GM21528 (cell line): ENCODE measurements around the gene CEACAM16.
"Not testable (repeated sequence)": the region's sequence is repeated elsewhere in the genome, so short reads cannot be mapped to it uniquely, and the experiment has no call there.

Source experiments
- ATAC-seq: cut with Tn5 transposase; IDR thresholded peaks from one replicate; pipeline ENCODE4 v1.9.1; 2021; ENCODE audit warnings: mild to moderate bottlenecking, moderate library complexity; ENCODE audit not compliant: unreplicated experiment, low FRiP score

The CEACAM16 gene

DNA sequence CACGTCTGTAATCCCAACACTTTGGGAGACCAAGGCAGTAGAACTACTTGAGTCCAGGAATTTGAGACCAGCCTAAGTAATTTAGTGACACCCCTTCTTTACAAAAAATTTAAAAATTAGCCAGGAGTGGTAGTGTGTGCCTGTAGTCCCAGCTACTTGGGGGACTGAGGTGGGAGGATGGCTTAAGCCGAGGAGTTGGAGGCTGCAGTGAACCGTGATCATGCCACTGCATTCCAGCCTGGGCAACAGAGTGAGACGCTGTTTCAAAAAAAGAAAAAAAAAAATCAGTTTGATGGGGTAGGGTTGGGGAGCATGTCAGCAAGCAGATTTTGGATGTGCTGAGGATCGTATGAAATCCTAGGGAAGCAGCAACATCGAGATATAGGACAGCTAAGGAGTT lies 23.4 kb upstream of the CEACAM16 start:
- ATAC-seq = no peak

DNA sequence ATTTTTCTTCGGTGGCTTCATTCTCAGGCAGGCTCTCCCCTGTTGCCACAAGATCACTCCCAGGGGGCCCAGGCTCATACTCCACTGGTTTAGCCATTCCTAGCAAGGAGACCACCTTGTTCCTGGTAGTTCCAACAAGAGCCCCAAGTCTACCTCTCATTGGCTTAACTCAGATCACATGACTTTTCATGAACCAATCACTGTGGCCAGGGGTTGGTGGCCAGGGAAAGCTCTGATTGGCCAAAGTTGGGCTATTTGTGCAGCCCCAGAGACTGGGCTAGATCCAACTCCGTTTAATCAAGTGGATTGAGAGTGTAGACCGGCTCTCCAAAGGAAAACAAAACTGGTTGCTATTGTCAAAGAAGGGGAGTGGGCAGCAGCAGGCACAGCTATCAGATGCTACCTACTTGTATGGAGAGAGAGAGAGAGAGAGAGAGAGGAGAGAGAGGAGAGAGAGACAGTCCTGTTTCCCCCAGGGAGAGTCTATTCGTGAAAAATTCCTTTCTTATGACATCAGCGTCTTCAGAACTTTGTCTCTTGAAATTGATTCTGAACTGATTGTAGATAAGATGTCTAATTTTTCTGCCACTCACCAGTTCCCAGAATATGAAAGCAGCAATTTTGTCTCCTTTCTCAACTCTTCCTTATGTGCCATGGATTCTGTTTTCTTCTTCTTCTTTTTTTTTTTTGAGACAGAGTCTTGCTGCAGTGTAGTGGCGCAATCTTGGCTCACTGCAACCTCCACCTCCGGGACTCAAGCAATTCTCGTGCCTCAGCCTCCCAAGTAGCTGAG lies 21.7 kb upstream of the CEACAM16 start:
- ATAC-seq = no peak

DNA sequence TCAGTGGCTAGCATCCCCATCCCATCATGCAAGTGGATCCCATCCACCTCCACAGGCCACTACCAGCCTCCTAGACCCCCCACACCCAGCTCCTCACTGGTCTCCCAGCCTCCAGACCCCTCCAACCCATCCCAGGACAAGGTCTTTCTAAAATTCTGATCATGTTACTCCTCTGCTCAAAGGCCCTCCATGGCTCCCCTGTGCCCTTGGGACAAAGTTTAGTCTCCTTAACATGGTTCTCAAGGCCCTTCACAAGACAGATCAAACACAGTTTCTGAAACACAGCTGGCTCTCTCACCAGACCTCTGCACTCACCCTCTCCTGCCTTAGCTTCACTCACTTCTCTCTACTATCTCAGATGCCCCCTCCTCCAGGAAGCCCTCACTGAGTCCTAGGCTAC lies 18.4 kb upstream of the CEACAM16 start:
- ATAC-seq = no peak

DNA sequence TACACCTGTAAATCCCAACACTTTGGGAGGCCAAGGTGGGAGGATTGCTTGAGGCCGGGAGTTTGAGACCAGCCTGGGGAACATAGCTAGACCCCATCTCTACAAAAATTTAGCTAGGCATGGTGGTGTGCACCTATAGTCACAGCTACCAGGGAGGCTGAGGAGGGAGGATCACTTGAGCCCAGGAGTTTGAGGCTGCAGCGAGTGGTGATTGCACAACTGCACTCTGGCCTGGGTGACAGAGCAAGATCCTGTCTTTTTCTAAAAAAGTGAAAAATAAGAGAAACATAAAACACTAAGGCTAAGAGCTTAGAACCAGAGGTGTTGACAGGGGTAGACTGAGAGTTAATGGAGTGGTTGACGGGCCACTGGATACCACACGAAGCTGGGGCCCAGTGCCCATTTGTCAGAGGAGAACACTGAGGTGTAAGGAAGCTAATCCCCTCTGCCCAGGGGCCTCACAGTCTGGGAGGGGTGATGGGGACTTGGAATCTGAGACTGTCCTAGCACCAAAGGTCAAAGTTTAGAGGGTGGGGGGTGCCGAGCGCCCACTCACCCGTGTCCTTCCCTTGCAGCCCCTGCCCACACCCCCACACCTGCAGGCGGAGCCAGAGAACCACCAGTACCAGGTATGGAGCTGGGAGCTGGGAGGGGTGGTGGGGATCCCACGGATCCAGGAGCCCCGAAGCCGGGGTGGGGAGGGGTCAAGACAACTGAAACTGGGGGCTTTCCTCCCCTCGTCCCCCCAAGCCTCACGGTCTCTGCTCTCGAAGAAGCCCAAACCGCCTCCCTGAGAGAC lies 16.8 kb upstream of the CEACAM16 start:
- no peak for ATAC-seq

DNA sequence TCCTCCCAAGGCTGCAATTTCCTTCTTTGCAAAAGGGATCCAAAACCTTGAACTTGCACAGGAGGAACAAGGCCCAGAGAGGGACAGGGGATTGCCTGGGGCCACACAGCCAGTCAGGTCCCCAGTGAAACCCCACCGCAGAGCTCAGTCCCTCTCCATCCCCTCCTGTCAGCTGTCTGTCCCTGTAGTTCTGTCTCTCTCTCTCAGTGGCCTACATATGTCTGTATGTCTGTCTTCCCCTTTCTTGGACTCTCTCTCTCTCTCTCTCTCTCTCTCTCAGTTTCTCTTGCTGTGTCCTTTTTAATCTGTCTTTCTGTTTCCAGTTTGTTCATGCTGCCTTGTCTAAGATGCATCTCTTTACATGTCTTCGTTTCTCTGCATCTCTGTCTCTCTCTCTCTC lies 16.1 kb upstream of the CEACAM16 start:
- no peak for ATAC-seq

DNA sequence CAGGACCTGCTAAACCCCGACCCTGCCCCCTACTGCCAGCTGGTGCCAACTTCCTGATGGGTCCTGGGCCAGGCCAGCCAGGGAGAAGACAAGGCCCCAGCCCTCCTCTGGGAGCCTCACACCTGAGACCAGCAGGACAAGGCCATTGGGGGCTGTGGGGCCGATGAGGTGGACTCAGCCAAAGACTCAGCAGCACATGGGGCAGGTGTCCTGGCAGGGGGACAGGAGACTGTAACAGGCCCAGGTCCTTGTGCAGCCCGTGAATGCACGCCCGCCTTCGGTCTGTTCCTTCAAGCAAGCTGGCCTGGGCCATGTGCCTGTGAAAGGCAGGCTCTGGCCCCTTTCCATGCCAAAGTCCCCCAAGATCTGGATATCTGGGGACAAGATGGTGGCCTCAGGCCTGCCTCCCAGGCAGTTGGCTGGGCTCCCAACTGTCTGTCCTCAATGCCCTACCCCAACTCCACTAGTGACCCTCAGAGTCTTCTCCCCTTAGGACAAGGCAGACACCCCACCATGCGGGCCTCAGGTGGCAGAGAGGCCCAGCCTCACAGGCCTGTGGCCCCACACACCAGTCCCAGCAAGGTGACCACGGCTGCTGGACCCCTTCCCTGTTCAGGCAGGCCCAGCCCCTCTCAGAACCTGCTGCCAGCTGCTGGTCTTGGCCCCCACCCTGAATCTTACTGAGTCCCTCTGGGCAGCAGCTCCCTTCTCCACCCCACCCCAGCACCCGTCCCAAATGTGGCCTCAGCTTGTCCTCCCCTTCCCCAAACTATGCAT lies 15.3 kb upstream of the CEACAM16 start:
- no peak for ATAC-seq

DNA sequence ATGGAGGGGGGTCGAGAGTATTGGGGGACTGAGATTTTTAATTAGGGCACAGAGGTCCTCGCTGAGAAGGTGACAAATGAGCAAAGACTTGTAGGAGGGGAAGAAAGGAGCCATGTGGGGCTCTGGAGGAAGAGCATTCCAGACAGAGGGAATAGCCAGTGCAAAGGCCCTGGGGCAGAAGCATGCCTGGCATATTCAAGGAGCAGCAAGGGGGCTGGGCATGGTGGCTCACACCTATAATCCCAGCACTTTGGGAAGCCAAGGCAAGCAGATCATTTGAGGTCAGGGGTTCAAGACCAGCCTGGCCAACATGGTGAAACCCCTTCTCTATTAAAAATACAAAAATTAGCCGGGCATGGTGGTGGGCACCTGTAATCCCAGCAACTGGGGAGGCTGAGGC lies 14.6 kb upstream of the CEACAM16 start:
- ATAC-seq = not testable (repeated sequence)

DNA sequence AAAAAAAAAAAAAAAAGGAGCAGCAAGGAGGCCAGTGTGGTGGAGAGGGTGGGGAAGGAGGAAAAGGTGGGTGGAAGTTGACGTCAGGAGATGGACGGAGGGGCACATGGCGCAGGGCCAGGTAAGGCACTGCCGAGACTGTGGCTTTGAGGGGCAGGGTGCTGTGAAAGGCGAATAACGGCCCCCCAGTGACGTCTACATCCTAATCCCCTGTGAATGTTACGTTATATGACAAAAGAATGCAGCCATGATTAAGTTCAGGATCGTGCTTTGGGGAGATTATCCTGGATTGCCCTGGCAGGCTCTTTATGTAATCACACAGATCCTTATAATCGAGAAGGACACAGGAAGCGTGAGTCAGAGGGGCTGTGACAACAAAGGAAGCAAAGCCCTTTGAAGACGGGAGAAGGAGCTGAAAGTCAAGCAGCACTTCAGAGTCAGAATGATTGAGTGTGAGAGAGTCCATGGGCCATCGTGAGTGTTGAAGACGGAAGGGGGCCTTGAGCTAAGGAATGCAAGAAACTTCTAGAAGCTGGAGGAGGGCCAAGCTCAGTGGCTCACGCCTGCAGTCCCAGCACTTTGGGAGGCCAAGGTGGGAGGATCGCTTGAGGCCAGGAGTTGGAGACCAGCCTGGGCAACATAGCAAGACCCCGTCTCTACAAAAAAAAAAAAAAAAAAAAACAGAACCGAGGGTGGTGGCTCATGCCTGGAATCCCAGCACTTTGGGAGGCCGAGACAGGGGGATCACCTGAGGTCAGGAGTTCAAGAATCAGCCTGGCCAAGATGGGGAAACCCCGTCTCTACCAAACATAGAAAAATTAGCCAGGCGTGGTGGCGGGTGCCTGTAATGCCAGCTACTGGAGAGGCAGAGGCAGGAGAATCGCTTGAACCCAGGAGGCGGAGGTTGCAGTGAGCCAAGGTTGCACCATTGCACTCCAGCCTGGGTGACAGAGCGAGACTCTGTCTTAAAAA lies 13.8 kb upstream of the CEACAM16 start:
- no peak for ATAC-seq

DNA sequence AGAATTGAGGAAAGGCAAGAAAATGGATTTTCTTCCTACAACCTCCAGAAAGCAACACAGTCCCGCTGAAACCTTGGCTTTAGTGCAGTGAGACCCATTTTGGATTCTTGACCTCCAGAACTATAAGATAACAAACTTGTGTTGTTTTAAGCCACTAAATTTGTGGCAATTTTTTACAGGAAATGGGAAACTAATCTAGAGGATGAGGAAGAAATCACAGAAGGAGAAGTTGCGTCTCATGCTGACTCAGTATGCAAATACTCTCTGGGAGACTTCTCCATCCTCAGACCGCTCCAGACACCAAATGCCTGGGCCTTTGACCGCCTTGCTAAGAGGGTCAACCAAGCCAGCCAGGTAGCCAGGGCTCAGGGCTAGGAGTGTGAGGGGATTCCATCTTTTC lies 13.1 kb upstream of the CEACAM16 start:
- ATAC-seq = no peak

DNA sequence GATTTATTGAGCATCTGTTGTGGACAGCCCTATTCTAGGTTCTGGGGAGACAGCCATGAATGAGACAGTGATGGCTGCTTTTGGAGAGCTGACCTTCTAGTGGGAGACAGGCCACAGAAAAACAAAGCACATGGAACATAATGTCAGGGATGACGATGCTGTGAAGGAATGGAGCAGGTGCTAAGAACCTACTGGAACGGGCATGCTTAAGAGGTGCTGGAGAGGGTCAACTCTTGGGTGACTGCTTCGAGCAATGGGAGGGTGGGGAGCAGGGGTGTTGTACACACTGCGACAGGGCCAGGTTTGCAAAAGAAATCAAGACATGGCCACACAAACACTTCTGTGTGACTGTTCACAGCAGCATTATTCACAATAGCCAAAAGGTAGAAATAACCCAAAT lies 12.1 kb upstream of the CEACAM16 start:
- ATAC-seq = no peak

DNA sequence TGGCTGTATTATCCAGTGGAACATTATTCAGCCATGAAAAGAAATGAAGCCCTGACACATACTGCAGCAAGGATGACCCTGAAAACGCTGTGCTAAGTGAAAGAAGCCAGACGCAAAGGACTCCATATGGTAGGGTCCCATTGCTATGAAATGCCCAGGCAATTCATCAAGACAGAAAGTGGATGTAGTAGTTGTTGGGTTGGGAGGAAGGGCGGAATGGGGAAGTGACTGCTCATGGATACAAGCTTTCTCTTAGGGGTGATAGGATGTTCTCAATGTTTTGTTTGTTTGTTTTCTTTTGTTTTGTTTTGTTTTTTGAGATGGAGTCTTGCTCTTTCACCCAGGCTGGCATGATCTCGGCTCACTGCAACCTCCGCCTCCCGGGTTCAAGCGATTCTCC lies 11.1 kb upstream of the CEACAM16 start:
- ATAC-seq = no peak

DNA sequence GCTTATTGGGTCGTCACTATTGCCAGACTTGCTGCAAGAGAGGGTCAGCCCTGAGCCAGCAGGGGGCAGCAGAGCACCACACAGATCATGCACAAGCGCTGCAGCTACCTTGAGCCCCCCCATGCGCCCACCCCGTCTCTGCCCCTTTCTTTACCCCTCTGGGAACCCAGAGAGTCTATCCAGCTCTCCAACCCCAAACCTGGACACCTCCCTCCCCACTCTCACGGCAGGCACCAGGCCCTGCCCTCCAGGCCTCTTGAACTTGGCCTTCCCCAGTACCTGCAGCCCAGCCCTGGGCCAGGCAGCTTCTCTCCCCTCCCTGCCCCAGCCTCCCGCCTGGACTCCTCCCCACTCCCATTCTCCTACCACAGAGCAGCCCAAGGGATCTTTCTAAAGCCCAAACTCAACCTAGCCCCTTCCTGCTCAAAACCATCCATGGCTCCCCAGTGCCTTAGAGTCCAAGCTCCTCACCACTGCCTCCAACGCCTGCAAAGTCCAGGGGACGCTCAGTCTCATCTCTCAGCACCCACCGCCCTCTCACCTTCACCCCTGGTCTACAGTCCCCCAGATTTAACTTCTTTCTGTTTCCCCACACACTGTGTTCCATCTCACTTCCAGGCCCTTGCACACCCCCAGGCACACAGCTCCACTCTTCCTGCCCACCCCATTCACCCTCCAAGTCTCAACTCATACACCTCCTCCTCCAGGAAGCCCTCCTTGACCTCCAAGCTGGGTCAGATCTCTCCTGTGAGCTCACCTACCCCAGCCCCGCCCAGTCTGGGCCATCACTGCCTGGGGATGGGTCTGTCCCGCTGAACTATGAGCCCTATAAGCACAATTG lies 9.4 kb upstream of the CEACAM16 start:
- ATAC-seq = no peak

DNA sequence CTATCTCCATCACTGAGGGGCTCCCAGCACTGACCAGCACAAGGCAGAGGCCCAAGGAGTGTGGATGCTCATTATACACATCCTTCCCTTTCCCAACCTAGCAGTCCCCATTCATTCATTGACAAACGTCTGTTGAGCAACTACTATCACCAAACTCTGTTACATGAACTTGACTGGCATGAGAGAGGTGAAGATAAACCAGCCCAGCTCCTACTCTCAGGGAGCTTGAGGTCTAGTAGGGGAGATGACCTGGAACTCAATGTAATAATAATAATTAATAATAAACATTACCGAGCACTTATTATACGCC lies 8.9 kb upstream of the CEACAM16 start:
- ATAC-seq = no peak

DNA sequence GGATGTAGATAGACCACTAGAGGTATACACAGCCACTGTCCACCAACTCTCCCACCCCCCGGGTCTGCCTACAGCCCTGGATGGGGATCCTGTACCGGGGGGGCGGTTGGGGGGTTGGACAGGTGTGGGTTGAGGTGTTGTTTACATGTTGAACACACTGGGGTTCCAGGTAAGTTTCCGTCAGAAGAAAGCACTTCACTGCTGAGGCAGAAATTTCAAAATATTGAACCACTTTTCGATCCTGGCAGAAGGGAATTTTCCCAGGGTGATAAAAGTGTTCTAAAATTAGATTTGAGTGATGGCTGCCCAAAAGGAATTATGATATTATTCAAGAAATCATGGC lies 6.6 kb upstream of the CEACAM16 start:
- peak; percentile 7 for ATAC-seq

DNA sequence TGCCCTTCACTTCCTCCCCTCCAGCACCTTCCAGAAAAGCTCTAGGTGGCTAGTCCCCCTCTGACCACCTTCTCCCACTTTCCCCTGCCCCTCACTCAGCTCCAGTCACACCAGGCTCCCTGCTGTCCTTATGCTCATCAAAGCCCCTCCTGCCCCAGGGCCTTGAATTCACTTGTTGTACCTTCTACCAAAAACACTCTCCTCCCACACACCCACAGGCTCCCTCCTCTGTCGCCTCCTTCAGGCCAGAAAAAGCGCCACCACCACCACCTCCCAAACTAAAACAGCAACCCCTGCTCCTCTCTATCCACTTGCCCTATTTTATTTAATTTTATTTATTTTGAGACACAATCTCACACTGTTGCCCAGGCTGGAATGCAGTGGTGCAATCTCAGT lies 4.8 kb upstream of the CEACAM16 start:
- ATAC-seq = no peak

DNA sequence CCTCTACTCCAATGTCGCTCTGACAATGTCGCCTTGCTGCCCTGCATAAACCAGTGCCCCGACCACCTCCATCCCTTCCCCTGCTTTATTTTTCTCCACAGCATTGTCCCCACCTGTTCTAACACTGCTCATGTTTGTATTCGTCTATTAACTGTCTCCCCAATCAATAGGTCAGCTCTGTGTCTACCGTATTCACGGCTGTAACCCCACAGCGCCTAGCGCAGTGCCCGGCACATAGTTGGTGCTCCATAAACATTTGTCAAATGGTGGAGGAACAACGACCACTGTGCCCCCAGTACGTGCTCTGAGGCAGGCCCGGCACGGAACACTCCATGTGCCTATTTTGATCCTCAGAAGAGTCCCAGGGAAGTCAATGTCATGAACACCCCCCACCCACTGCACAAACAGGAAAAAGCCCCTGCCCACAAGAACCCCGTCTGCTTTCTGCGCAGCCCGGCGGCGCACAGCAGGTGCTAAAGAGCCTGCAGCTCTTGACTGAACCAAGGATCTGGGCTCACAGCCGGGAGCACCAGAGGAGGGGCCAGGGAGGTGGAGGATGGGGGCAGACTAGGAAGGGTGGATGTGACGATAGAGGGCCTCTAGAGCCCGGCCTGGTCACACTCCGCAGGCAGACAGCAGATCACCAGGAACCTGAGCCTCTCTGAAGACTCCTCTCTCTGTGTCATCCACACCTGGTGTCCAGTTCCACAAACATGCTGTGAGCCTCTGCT lies 1.8 kb upstream of the CEACAM16 start:
- ATAC-seq = no peak

DNA sequence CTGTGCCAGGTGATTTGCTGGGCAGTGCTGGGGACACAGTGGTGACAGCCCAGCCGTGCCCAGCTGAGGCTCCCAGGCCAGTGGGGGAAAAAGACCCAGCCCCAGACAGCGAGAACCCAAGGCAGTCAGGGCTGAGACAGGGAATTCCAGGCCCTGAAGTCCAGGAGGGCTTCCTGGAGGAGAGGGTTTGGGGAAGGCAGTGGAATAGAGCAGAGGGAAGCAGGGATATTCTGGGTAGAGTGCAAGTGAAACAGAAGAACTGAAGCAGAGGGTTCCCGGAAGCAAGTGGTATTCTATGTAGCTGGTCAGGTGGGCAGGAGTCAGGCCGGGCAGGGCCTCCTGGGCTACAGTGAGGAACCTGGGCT lies 1.3 kb upstream of the CEACAM16 start:
- ATAC-seq = no peak

DNA sequence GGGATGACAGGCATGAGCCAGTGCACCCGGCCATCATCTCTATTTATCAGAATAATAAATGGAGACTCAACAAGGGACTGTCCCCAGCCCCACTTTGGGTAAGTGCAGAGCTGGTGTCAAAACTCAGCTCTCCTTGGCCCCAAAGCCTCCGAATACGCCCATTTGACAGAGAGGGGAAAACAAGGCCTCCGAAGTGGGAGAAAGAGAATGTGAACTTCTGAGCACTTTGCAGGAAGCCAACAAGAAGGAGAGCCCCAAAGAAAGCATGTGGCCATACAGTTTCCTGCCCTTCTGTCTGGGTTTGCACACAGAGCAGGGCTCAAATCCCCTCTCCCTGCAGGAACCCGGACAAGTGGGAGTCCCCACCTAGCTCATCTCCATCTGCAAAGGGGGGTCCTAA lies 1.6 kb downstream of the CEACAM16 start:
- ATAC-seq = no peak

DNA sequence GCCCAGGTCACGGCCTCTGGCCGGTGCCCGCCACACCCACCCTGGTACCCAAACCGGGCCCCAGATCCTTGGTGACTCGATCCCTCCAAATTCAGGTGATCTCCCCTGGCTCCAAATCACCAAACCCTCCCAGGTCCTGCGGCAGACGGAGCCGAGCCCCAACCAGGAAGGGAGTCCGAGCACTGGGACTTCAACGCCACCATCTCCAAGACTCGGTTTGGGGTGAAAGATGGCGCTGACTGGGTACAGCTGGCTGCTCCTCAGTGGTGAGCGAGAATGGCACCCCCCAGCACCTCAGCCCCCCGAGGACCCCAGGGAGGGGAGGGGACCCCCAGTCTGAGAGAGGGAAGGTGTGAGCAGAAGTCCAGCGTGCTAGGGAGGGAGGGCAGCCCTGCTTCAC lies 2.3 kb downstream of the CEACAM16 start:
- ATAC-seq = no peak
